ENCODE results near the gene PIGU. TPM values are rescaled to one million over a fixed set of nuclear protein-coding genes. Genes with fewer than 3 reads are reported as not detected.
A peak's percentile ranks its signal among the peaks of the same experiment; 100 is the strongest.

PIGU gene
- polyA plus RNA-seq, 1 of the 3 experiments (the other 2 are of a cell fraction): 40.3 TPM

- CTCF ChIA-PET: interaction anchor here (0.9 to 1.6 kb wide), 4 partner anchors 16 to 267 kb away, joined by 3 to 6 read pairs (median 4); no protein-coding TSS in a partner anchor
- TF ChIP-seq MAX (IDR thresholded peaks at IDR 0.05; ENCODE audit: low read depth) (0 out of 2 replicates have a peak, but pooled peaks have one; percentile 28), NFIC (IDR thresholded peaks at IDR 0.05; ENCODE audit: borderline replicate concordance) (no peak), FOXM1 (IDR thresholded peaks at IDR 0.05; ENCODE audit: low read depth) (no peak), CHD2 (IDR thresholded peaks at IDR 0.05; ENCODE audit: low read length, partially characterized antibody) (no peak), RFX5 (IDR thresholded peaks at IDR 0.05; ENCODE audit: low read length) (no peak), CTCF (IDR thresholded peaks at IDR 0.05) (peak; percentile 89), SMC3 (IDR thresholded peaks at IDR 0.05; ENCODE audit: low read depth, low read length) (peak; percentile 61), SIN3A (IDR thresholded peaks at IDR 0.05; ENCODE audit: borderline replicate concordance, low read depth, low read length) (no peak), NRF1 (IDR thresholded peaks at IDR 0.05; ENCODE audit: low read depth, low read length) (no peak), RCOR1 (IDR thresholded peaks at IDR 0.05; ENCODE audit: low read length) (no peak), ZBTB33 (IDR thresholded peaks at IDR 0.05; ENCODE audit: borderline replicate concordance, low read depth) (no peak), GABPA (IDR thresholded peaks at IDR 0.05; ENCODE audit: low read depth) (no peak), RXRA (IDR thresholded peaks at IDR 0.05; ENCODE audit: borderline replicate concordance, low read depth) (no peak), MXI1 (IDR thresholded peaks at IDR 0.05; ENCODE audit: low read depth, low read length) (no peak), JUND (IDR thresholded peaks at IDR 0.05) (peak; percentile 91), POLR2AphosphoS5 (IDR thresholded peaks at IDR 0.05; ENCODE audit: low read depth, low read length) (no peak), YY1 (IDR thresholded peaks at IDR 0.05; ENCODE audit: low read depth) (no peak), FOSL2 (IDR thresholded peaks at IDR 0.05; ENCODE audit: borderline replicate concordance, low read depth) (peak; percentile 99), RAD21 (IDR thresholded peaks at IDR 0.05; ENCODE audit: low read length) (peak; percentile 67), TEAD4 (IDR thresholded peaks at IDR 0.05; ENCODE audit: borderline replicate concordance, insufficient read depth) (no peak)
These were observed 97.5 kb downstream of the PIGU start for GRCh38 chr20:34579191-34579978.

More at GRCh38 chr20:34579191-34579978, 97.5 kb downstream of the PIGU start:
- Histone ChIP-seq H3K79me2 (ENCODE audit: insufficient read depth) (no peaks in the 10 kb centered on the region), H3K9me2 (no peaks in the 10 kb centered on the region), H3K4me2 (0 out of 2 replicates have a peak overlapping the region, but pooled peaks have one; percentile 34), H2AFZ (ENCODE audit: low read depth) (no peak overlapping the region), H3K4me3 (ENCODE audit: low read depth in 2 of 2, low read length in 1 of 2) (no peak overlapping the region), H3K27ac (ENCODE audit: low read depth in 2 of 2, low read length in 1 of 2) (no peak overlapping the region), H4K20me1 (ENCODE audit: insufficient read depth) (no peaks in the 10 kb centered on the region), H3F3A (replicated peaks; ENCODE audit: insufficient read depth) (no peaks in the 10 kb centered on the region), H3K27me3 (ENCODE audit: insufficient read depth) (no peaks in the 10 kb centered on the region), H3K9me3 (no peaks in the 10 kb centered on the region), H3K36me3 (replicated peaks in 1 of 2; ENCODE audit: control insufficient read depth in 1 of 2, insufficient read depth in 2 of 2, low read length in 1 of 2) (peaks cover 0 to 8% of the 10 kb centered on the region in 2 experiments), H3K9ac (no peak overlapping the region), H3K4me1 (ENCODE audit: control insufficient read depth in 1 of 2, insufficient read depth in 2 of 2, low read depth in 1 of 2, low read length in 1 of 2) (peaks cover 0 to 15% of the 10 kb centered on the region in 2 experiments; a peak in 3 of 4 replicates)
- WGBS (ENCODE audit: low lambda C conversion rate): 69% methylated on average over 11 of the region's 11 CpGs
- POLR2A ChIA-PET: no interaction called here
- no peak for DNase-seq
